ENCODE measurements around the gene ARHGAP25. TPM values are rescaled to one million over a fixed set of nuclear protein-coding genes. Genes with fewer than 3 reads are reported as not detected.

Gene ARHGAP25, protein sequence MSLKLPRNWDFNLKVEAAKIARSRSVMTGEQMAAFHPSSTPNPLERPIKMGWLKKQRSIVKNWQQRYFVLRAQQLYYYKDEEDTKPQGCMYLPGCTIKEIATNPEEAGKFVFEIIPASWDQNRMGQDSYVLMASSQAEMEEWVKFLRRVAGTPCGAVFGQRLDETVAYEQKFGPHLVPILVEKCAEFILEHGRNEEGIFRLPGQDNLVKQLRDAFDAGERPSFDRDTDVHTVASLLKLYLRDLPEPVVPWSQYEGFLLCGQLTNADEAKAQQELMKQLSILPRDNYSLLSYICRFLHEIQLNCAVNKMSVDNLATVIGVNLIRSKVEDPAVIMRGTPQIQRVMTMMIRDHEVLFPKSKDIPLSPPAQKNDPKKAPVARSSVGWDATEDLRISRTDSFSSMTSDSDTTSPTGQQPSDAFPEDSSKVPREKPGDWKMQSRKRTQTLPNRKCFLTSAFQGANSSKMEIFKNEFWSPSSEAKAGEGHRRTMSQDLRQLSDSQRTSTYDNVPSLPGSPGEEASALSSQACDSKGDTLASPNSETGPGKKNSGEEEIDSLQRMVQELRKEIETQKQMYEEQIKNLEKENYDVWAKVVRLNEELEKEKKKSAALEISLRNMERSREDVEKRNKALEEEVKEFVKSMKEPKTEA
- total RNA-seq = 10 to 100 TPM in 2 of 4 donors, 1 to 10 TPM in 2; 6.1 to 40.8 (median 11.7) TPM

DNA sequence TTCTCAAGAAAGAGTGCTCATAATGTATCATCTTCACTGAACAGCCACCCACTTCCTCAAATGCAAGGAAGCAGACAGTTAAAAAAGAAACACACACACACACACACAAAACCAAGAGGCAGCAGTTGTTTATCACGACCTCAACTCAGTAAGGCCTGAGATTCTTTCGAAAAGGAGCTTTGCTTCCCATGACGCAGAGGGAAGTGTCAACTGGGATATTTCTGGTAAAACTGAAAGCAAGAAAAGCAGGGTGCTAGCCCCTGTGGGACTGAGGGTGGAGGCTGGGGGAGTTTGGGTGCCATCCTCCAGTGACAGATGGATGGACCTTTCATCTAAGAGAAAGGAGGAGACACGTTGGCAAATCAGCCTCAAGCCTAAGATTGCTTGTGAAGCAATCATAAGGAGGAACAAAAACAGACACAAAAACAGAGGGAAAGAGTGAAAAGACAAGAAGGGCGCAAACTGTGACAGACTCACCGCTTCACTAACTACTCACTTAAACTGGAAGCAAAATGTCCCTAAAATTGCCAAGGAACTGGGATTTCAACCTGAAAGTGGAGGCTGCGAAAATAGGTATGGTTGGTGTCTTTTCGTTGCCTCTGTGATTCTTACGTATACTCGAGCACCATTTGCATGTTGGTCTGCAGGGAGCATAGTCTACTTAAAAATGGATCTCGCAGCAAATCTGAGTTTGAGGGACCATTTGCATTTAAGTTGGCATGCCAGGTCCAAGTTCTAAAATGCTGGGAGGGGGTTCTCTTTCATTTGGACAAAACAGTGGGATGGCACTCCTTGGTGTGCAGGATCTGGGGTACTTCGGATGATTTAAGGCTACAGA lies at the start of gene ARHGAP25:
Gene ARHGAP25, plus strand, starts transcription at position 124 of the 838 bp plus-strand sequence. Its CDS starts 389 bp downstream, at position 513.
- DNase-seq (ENCODE audit: low spot score) (no peak), ATAC-seq (ENCODE audit: low FRiP score) (no peak)
- TF ChIP-seq, protein P1, sequence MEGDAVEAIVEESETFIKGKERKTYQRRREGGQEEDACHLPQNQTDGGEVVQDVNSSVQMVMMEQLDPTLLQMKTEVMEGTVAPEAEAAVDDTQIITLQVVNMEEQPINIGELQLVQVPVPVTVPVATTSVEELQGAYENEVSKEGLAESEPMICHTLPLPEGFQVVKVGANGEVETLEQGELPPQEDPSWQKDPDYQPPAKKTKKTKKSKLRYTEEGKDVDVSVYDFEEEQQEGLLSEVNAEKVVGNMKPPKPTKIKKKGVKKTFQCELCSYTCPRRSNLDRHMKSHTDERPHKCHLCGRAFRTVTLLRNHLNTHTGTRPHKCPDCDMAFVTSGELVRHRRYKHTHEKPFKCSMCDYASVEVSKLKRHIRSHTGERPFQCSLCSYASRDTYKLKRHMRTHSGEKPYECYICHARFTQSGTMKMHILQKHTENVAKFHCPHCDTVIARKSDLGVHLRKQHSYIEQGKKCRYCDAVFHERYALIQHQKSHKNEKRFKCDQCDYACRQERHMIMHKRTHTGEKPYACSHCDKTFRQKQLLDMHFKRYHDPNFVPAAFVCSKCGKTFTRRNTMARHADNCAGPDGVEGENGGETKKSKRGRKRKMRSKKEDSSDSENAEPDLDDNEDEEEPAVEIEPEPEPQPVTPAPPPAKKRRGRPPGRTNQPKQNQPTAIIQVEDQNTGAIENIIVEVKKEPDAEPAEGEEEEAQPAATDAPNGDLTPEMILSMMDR (IDR thresholded peaks at IDR 0.05) = no peak

DNA sequence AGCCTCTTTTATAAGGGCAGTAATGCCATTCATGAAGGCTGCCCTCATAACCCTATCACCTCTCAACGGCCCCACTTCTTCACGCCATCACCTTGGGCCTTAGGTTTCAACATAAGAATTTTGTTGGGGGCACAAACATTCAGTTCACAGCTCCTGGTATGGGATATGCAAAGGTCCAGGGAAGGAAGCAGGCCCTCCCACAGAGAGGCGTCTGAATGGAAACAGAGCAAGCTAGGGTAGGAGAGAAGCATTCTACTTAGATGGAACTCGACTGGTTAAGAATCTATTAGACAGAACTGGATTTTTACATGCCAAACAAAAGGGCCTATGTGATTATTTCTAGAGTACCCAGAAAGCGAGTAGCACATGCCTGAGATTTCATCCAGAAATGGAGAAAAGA lies 48.4 kb upstream of the ARHGAP25 start:
- DNase-seq (ENCODE audit: low spot score) (no peak), ATAC-seq (ENCODE audit: low FRiP score) (no peak)
- TF ChIP-seq, protein P1 (IDR thresholded peaks at IDR 0.05) = no peak

DNA sequence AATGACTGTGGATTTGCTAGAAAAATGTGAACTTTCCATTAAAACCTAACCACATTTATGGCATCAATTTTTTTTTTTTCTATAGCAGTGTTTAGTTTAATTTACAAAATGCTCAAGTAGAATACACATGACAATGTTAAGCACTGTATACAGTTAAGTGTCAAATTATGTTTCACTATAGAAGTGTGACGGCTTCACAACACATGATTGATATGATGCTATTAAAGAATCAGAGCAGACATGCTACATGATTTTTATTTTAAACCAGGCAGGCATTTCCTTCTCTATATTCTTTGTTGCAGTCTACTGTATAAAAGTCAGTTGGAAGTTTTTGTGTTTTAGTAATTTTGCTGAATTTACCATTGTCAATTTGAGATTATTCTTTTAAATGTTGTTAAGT lies 47.6 kb upstream of the ARHGAP25 start:
- ATAC-seq (ENCODE audit: low FRiP score) (no peak), DNase-seq (ENCODE audit: low spot score) (no peak)
- TF ChIP-seq, protein P1 (IDR thresholded peaks at IDR 0.05) = no peak

DNA sequence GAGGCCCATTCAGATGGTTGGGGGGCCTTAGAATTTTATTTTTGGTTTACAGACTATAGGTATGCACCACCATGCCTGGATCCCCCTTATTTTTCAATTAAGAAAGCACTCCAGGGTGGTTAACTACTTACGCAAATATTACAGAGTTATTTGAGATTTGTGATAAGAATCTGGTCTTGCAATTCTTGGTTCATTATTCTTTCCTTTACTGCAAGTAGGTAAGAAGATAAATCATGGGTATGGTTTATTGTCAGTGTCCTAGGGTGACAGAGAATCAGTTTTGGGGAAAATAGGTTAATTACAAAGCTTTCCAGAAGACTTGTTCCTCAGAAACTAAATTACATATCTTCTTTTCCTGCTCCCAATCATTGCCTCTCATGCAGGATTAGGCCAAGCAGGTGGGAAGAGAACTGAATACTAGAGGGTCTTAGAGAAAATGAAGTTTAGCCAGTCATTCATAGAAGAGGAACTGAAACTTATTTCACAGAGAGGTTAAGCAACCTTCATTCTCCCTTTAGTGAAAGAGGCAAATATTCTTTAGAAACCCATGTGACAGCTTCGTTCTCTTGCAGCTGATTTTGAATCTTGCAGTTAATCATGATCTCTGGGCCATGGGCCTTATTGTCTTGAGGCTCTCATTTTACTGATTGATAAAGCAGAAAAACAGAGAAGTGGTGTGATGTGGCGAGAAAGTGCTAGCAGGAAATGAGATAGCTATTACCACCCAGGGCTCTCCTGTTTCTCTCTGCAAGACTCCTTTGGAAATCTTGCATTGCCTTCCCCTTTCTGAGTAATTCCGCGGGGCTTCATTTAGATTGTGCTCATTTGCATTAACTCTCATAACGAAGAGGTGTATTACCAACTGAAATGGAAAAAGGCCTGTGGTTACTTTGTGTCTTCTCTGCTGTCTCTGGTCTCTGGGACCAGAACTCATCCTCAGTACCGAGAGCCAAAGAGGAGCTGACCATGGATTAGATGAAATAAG lies 44.8 kb upstream of the ARHGAP25 start:
- DNase-seq (ENCODE audit: low spot score) (no peak), ATAC-seq (ENCODE audit: low FRiP score) (no peak)
- TF ChIP-seq, protein P1 (IDR thresholded peaks at IDR 0.05) = no peak

DNA sequence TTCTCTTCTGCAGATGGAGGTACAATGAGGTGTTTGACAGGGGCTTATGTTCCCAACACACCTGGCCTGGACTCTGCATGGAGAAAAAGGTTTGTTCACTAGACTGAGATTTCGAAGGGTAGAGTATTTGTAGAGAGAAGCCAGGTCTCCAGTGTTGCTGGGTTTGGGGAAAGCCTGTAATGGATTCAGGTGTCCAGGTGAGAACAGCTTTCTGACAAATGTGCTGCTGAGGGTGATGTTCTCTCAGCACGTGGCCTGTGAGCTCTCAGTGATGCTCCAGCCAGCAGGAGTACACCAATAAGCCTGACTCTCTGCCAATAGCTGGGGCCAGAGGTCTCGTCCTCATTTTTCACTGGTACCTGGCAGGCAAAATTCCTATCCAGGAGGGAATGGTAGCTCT lies 43.8 kb upstream of the ARHGAP25 start:
- no peak for ATAC-seq (ENCODE audit: low FRiP score)
- TF ChIP-seq, protein P1 (IDR thresholded peaks at IDR 0.05) = no peak
- no peak for DNase-seq (ENCODE audit: low spot score)

DNA sequence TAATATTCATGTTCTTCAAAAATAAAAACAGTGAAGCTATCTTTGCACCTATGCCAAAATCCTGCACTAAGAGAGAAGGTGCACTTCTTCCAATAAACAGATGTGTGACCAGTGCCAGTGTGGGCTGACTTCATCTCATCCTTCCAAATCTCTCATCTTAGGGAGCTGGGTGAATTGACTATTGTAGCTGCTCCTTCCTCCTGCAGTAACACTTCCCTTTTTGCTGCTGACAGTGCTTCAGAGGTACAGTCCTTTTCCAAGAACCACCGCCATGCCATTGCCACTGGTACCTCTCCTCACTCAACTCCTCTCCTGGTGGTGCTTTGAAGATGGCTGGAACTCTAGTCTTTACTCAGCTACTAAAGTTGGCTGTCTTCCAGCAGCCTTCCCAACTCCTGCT lies 42.1 kb upstream of the ARHGAP25 start:
- ATAC-seq (ENCODE audit: low FRiP score) = no peak
- no peak for DNase-seq (ENCODE audit: low spot score)
- TF ChIP-seq, protein P1 (IDR thresholded peaks at IDR 0.05) = no peak

Data from omental fat pad (tissue), 4 donors.